Measurements from ENCODE around the gene SNRPB.

Gene SNRPB

GRCh38 chr20:2469991-2470422, 582 bp downstream of the SNRPB start:
- POLR2A ChIA-PET: interaction anchor here (0.6 to 3.4 kb wide), 18 partner anchors 10 to 575 kb away, joined by 3 to 51 read pairs (median 5); partner anchors contain the start of genes IDH3B, NOP56 and ZNF343
- CTCF ChIA-PET: interaction anchor here (1.0 to 2.5 kb wide), 2 partner anchors 14 to 52 kb away, joined by 3 to 14 read pairs; no protein-coding TSS in a partner anchor

GRCh38 chr20:2468581-2469407, 1.8 kb downstream of the SNRPB start:
- TF ChIP-seq ZNF664 (tag by site-specific recombination; IDR thresholded peaks at IDR 0.05) (peak; percentile 98), KLF10 (tag by site-specific recombination; IDR thresholded peaks at IDR 0.05) (no peak), ZBTB8A (tag by site-specific recombination; IDR thresholded peaks at IDR 0.05) (peak; percentile 36; the same call in 1 of the 2 replicates), SCRT1 (tag by site-specific recombination; IDR thresholded peaks at IDR 0.05; ENCODE audit: borderline replicate concordance) (no peak), TRIM28 (IDR thresholded peaks at IDR 0.05; ENCODE audit: borderline replicate concordance, low read length) (no peak), ZBTB17 (tag by site-specific recombination; IDR thresholded peaks at IDR 0.05) (peak; percentile 91), ZNF121 (tag by site-specific recombination; IDR thresholded peaks at IDR 0.05) (0 out of 2 replicates have a peak, but pooled peaks have one; percentile 5), ZSCAN23 (tag by site-specific recombination; IDR thresholded peaks at IDR 0.05) (no peak), ZNF571 (tag by site-specific recombination; IDR thresholded peaks at IDR 0.05) (no peak), MEIS1 (CRISPR knock-in tag; IDR thresholded peaks at IDR 0.05; ENCODE audit: borderline replicate concordance) (no peak), ELK4 (IDR thresholded peaks at IDR 0.05; ENCODE audit: borderline replicate concordance, low read depth, low read length) (no peak), SP2 (tag by site-specific recombination; IDR thresholded peaks at IDR 0.05) (no peak)
- CTCF ChIA-PET: interaction anchor here (0.5 to 2.9 kb wide), 6 partner anchors 10 to 398 kb away, joined by 3 to 14 read pairs (median 5); no protein-coding TSS in a partner anchor
- POLR2A ChIA-PET: interaction anchor here (0.6 to 3.4 kb wide), 5 partner anchors 9 to 205 kb away, joined by 4 to 51 read pairs (median 5); partner anchors contain the start of genes NOP56 and ZNF343
- Histone ChIP-seq H3K9me3 (ENCODE audit: control insufficient read depth, insufficient read depth, low read depth, low read length) (no peaks in the 10 kb centered on the region), H3K27ac (ENCODE audit: extremely low read depth, low read depth, low read length) (no peak overlapping the region), H3K36me3 (ENCODE audit: control insufficient read depth in 2 of 2, insufficient read depth in 1 of 2, low read length in 2 of 2) (peaks cover 51 to 66% of the 10 kb centered on the region in 2 experiments), H3K4me3 (ENCODE audit: low read depth, low read length) (peak overlapping the region; percentile 74), H3K4me1 (ENCODE audit: control insufficient read depth, insufficient read depth, low read length) (no peaks in the 10 kb centered on the region; the same call in 1 of the 2 replicates)

More at GRCh38 chr20:2469991-2470422, 582 bp downstream of the SNRPB start:
- Histone ChIP-seq H3K9me3 (ENCODE audit: control insufficient read depth, insufficient read depth, low read depth, low read length) (no peaks in the 10 kb centered on the region), H3K4me3 (ENCODE audit: low read depth, low read length) (peak overlapping the region; percentile 74), H3K4me1 (ENCODE audit: control insufficient read depth, insufficient read depth, low read length) (no peaks in the 10 kb centered on the region; the same call in 1 of the 2 replicates), H3K27ac (ENCODE audit: extremely low read depth, low read depth, low read length) (peak overlapping the region; percentile 100), H3K36me3 (ENCODE audit: control insufficient read depth in 2 of 2, insufficient read depth in 1 of 2, low read length in 2 of 2) (peaks cover 39 to 54% of the 10 kb centered on the region in 2 experiments)
- TF ChIP-seq ZFHX2 (tag by site-specific recombination; conservative IDR thresholded peaks at IDR 0.05) (peak; percentile 54; the same call in 1 of the 2 replicates), ZNF48 (tag by site-specific recombination; IDR thresholded peaks at IDR 0.05) (no peak), ZNF341 (tag by site-specific recombination; IDR thresholded peaks at IDR 0.05; ENCODE audit: low read depth) (peak; percentile 84), SP3 (tag by site-specific recombination; IDR thresholded peaks at IDR 0.05) (no peak), EGR2 (tag by site-specific recombination; IDR thresholded peaks at IDR 0.05; ENCODE audit: low read depth) (peak; percentile 71; the same call in 1 of the 2 replicates), SP2 (tag by site-specific recombination; IDR thresholded peaks at IDR 0.05) (no peak), ZBTB21 (tag by site-specific recombination; IDR thresholded peaks at IDR 0.05) (no peak), MEIS1 (CRISPR knock-in tag; IDR thresholded peaks at IDR 0.05; ENCODE audit: borderline replicate concordance) (no peak), ZNF513 (tag by site-specific recombination; IDR thresholded peaks at IDR 0.05) (peak; percentile 35; the same call in 1 of the 2 replicates)

Measured in HEK293 (cell line).